K562 (cell line): Measurements from ENCODE around the gene INTS2. TPM values are rescaled to one million over a fixed set of nuclear protein-coding genes. Genes with fewer than 3 reads are reported as not detected.

Experiments
- ARID2 ChIP-seq: fragments of 450-650 bp; IDR thresholded peaks from 2 replicates; pipeline ENCODE4 v1.6.1; 2017; ENCODE audit warnings: antibody characterized with exemption, mild to moderate bottlenecking
- ARNT ChIP-seq, 2 experiments: fragments of 450-650 bp; IDR thresholded peaks; 2 replicates each; pipeline ENCODE4 v1.6.1; 2016; ENCODE audit warnings: mild to moderate bottlenecking in 1 of 2
- BRF1 ChIP-seq: IDR thresholded peaks from 3 replicates; pipeline ENCODE4 v1.6.1; 2011; ENCODE audit warnings: borderline replicate concordance, mild to moderate bottlenecking; ENCODE audit not compliant: insufficient read length; ENCODE audit errors: extremely low read depth
- CBFB ChIP-seq: sonication (generic); formaldehyde crosslinking; IDR thresholded peaks from 2 replicates; pipeline ENCODE4 v1.4.0; 2020; ENCODE audit warnings: mild to moderate bottlenecking, missing genetic modification reagents
- CBX2 ChIP-seq: fragments of 200-600 bp; sonication (generic); IDR thresholded peaks from one replicate; pipeline ENCODE4 v1.6.1; 2012; ENCODE audit warnings: mild to moderate bottlenecking, low read length, inconsistent platforms; ENCODE audit not compliant: insufficient read depth, poor library complexity, severe bottlenecking
- DPF2 ChIP-seq: fragments of 450-650 bp; IDR thresholded peaks from 2 replicates; pipeline ENCODE4 v1.6.1; 2016
- FOXK2 ChIP-seq, 2 experiments: fragments of 450-650 bp; IDR thresholded peaks in 1 of 2; conservative IDR thresholded peaks in 1 of 2; 2 replicates each; pipeline ENCODE4 v1.6.1; 2016; ENCODE audit warnings: low read depth in 2 of 2, mild to moderate bottlenecking in 1 of 2
- GABPB1 ChIP-seq: sonication (generic); formaldehyde crosslinking; IDR thresholded peaks from 2 replicates; pipeline ENCODE4 v1.8.0; 2022; ENCODE audit warnings: mild to moderate bottlenecking, missing genetic modification reagents
- KDM2B ChIP-seq: fragments of 250-450 bp; sonication (Bioruptor Pico); IDR thresholded peaks from 2 replicates; pipeline ENCODE4 v1.8.0; 2021; ENCODE audit warnings: mild to moderate bottlenecking, moderate library complexity
- MBD2 ChIP-seq: sonication (generic); IDR thresholded peaks from 2 replicates; pipeline ENCODE4 v1.6.1; 2016; ENCODE audit warnings: low read depth, borderline replicate concordance
- RAD21 ChIP-seq, 2 experiments: fragments of 250-450 bp in 1 of 2; fragments of 450-650 bp in 1 of 2; sonication (Bioruptor Pico) in 1 of 2; formaldehyde crosslinking in 1 of 2; IDR thresholded peaks in 1 of 2; conservative IDR thresholded peaks in 1 of 2; 2 replicates each; pipeline versions ENCODE4 v1.4.0 to v1.8.0; 2020 to 2022; ENCODE audit warnings: mild to moderate bottlenecking in 2 of 2, moderate library complexity in 1 of 2
- TRIM28 ChIP-seq: fragments of 450-650 bp; IDR thresholded peaks from 2 replicates; pipeline ENCODE4 v1.6.1; 2017
- ZNF24 ChIP-seq: fragments of 450-650 bp; IDR thresholded peaks from 2 replicates; pipeline ENCODE4 v1.6.1; 2016
- ZZZ3 ChIP-seq: fragments of 450-650 bp; IDR thresholded peaks from 2 replicates; pipeline ENCODE4 v1.6.1; 2016; ENCODE audit warnings: antibody characterized with exemption, mild to moderate bottlenecking, moderate library complexity
- polyA plus RNA-seq, 8 experiments: library from polyadenylated mRNA; depleted of rRNA in 4 of 8; stranded (reverse) in 5 of 8; unstranded in 3 of 8; fragments of >200 nt; fragmentation: Nextera tagmentation in 2 of 8; fragmentation: Illumina TruSeq in 1 of 8; extraction: Ambion mirVana in 2 of 8; extraction: Trizol in 1 of 8; gene quantifications; 2 replicates each; pipeline versions ENCODE4 v1.2.1 to v1.2.3, GENCODE V29; 2011 to 2014; ENCODE audit warnings: inconsistent platforms in 1 of 8, missing spikeins in 1 of 8
- total RNA-seq, 7 experiments: library from RNA; depleted of rRNA in 6 of 7; stranded (reverse); fragments of >200 nt in 6 of 7; fragmentation: Illumina TruSeq in 2 of 7; extraction: Trizol in 2 of 7; gene quantifications; 2 replicates each; pipeline versions ENCODE4 v1.2.1 to v1.2.3, GENCODE V29; 2011 to 2021; ENCODE audit warnings: low replicate concordance in 1 of 7
- TF ChIP-seq, protein P1 (sequence below), 2 experiments: fragments of 200-800 bp in 1 of 2; sonication (Bioruptor generic) in 1 of 2; sonication (generic) in 1 of 2; formaldehyde crosslinking in 1 of 2; IDR thresholded peaks in 1 of 2; conservative IDR thresholded peaks in 1 of 2; 2 replicates each; pipeline versions ENCODE4 v1.5.0 to v1.6.1; 2016 to 2020; ENCODE audit warnings: missing compliant biosample characterization in 1 of 2, missing genetic modification characterization in 1 of 2, missing genetic modification reagents in 1 of 2
- TF ChIP-seq, protein P2 (sequence below), 2 experiments: fragments of 450-650 bp in 1 of 2; sonication (generic) in 1 of 2; formaldehyde crosslinking; conservative IDR thresholded peaks; 2 replicates each; pipeline versions ENCODE4 v1.4.0 to v1.8.1; 2020 to 2022; ENCODE audit warnings: mild to moderate bottlenecking in 1 of 2, missing genetic modification reagents in 1 of 2
- TF ChIP-seq, protein P3 (sequence below): fragments of 200-800 bp; sonication (Bioruptor generic); IDR thresholded peaks from 2 replicates; pipeline ENCODE4 v1.6.1; 2017; ENCODE audit warnings: missing genetic modification characterization, missing compliant biosample characterization
- TF ChIP-seq, protein P4 (sequence below): fragments of 450-650 bp; IDR thresholded peaks from 2 replicates; pipeline ENCODE4 v1.6.1; 2016; ENCODE audit warnings: mild to moderate bottlenecking

The INTS2 gene
- total and polyA plus RNA-seq, 9 of the 15 experiments (the other 6 are each of a cell fraction or from before 2014, with no cell fraction given): 4.8 to 24.7 (median 12.8) TPM

DNA sequence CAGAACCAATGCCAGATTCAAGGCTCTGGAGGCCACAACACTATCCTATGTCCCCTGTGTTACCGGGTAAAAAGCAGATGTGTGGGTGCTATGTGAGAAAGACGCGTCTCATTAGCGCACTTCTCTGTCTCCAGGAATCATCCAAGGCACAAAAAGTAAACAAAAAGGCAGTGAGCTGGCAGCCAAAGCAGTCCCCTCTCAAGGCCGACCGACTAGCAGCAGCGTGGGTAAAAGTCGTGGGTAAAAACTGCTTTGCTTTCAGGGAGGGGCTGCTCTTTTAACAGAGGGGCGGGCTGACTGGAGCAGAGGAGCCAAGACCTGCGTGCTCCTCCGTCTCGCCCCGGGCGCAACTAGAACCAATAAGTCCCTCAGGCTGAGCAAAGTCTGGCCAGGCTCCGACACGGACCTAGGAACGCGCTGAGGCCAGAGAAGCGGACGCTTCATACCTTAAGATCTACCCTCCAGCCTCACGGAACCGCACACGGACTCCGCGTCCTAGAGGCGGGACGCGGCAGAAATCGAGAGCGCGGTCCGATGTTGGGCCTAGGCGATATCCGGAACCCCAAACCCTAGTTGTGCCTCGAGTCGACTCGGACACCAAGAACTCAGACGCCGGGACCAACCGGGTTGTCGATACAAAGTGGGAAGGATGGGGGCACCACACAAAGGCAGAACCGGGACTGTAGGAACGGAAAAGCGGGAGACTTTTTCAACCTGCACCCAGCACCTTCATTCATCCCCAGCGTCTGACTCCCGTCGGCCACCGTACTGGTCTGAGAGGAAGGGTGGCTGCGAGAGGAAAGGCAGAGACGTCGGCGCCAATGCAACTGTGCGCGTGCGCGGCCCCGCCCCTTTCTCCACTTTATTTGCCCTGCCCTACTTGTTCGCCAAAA is at the start of gene INTS2 (continued):
- TF ChIP-seq FOXK2 (conservative IDR thresholded peaks at IDR 0.05 in 1 of 2, IDR thresholded peaks at IDR 0.05 in 1 of 2; ENCODE audit: low read depth in 2 of 2): peak in 1 of 2 experiments; percentile 21; a peak in 1 of 4 replicates
- peak; percentile 86 for TF ChIP-seq GABPB1 (CRISPR knock-in tag)
- TF ChIP-seq, protein P1, sequence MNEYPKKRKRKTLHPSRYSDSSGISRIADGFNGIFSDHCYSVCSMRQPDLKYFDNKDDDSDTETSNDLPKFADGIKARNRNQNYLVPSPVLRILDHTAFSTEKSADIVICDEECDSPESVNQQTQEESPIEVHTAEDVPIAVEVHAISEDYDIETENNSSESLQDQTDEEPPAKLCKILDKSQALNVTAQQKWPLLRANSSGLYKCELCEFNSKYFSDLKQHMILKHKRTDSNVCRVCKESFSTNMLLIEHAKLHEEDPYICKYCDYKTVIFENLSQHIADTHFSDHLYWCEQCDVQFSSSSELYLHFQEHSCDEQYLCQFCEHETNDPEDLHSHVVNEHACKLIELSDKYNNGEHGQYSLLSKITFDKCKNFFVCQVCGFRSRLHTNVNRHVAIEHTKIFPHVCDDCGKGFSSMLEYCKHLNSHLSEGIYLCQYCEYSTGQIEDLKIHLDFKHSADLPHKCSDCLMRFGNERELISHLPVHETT (CRISPR knock-in tag; conservative IDR thresholded peaks at IDR 0.05 in 1 of 2, IDR thresholded peaks at IDR 0.05 in 1 of 2): 0 out of 4 replicates have a peak, but pooled peaks of 1 of the 2 experiments have one; percentile 79
- TF ChIP-seq CBFB (CRISPR knock-in tag): 0 out of 2 replicates have a peak, but pooled peaks have one; percentile 10
- TF ChIP-seq, protein P2, sequence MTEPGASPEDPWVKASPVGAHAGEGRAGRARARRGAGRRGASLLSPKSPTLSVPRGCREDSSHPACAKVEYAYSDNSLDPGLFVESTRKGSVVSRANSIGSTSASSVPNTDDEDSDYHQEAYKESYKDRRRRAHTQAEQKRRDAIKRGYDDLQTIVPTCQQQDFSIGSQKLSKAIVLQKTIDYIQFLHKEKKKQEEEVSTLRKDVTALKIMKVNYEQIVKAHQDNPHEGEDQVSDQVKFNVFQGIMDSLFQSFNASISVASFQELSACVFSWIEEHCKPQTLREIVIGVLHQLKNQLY (CRISPR knock-in tag; conservative IDR thresholded peaks at IDR 0.05): no peak
- peak; percentile 90 for TF ChIP-seq ZZZ3
- 0 out of 4 replicates have a peak, but pooled peaks of 1 of the 2 experiments have one; percentile 13 for TF ChIP-seq RAD21 (CRISPR knock-in tag; conservative IDR thresholded peaks at IDR 0.05 in 1 of 2, IDR thresholded peaks at IDR 0.05 in 1 of 2)
- TF ChIP-seq DPF2: 0 out of 2 replicates have a peak, but pooled peaks have one; percentile 11
- no peak for TF ChIP-seq ARID2
- TF ChIP-seq TRIM28: peak; percentile 72; the same call in 1 of the 2 replicates
- TF ChIP-seq BRF1: no peak
- TF ChIP-seq, protein P3, sequence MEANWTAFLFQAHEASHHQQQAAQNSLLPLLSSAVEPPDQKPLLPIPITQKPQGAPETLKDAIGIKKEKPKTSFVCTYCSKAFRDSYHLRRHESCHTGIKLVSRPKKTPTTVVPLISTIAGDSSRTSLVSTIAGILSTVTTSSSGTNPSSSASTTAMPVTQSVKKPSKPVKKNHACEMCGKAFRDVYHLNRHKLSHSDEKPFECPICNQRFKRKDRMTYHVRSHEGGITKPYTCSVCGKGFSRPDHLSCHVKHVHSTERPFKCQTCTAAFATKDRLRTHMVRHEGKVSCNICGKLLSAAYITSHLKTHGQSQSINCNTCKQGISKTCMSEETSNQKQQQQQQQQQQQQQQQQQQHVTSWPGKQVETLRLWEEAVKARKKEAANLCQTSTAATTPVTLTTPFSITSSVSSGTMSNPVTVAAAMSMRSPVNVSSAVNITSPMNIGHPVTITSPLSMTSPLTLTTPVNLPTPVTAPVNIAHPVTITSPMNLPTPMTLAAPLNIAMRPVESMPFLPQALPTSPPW (CRISPR knock-in tag): peak; percentile 51; the same call in 1 of the 2 replicates
- TF ChIP-seq, protein P4, sequence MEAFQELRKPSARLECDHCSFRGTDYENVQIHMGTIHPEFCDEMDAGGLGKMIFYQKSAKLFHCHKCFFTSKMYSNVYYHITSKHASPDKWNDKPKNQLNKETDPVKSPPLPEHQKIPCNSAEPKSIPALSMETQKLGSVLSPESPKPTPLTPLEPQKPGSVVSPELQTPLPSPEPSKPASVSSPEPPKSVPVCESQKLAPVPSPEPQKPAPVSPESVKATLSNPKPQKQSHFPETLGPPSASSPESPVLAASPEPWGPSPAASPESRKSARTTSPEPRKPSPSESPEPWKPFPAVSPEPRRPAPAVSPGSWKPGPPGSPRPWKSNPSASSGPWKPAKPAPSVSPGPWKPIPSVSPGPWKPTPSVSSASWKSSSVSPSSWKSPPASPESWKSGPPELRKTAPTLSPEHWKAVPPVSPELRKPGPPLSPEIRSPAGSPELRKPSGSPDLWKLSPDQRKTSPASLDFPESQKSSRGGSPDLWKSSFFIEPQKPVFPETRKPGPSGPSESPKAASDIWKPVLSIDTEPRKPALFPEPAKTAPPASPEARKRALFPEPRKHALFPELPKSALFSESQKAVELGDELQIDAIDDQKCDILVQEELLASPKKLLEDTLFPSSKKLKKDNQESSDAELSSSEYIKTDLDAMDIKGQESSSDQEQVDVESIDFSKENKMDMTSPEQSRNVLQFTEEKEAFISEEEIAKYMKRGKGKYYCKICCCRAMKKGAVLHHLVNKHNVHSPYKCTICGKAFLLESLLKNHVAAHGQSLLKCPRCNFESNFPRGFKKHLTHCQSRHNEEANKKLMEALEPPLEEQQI: peak; percentile 72; the same call in 1 of the 2 replicates
- 0 out of 2 replicates have a peak, but pooled peaks have one; percentile 65 for TF ChIP-seq ZNF24
- TF ChIP-seq MBD2: peak; percentile 78; the same call in 1 of the 2 replicates
- TF ChIP-seq ARNT (IDR thresholded peaks at IDR 0.05): peak in 1 of 2 experiments; percentile 48; a peak in 1 of 4 replicates
- no peak for TF ChIP-seq CBX2
- 0 out of 2 replicates have a peak, but pooled peaks have one; percentile 25 for TF ChIP-seq KDM2B (CRISPR knock-in tag)
